Measurements from ENCODE around the gene DSG4.

DNA sequence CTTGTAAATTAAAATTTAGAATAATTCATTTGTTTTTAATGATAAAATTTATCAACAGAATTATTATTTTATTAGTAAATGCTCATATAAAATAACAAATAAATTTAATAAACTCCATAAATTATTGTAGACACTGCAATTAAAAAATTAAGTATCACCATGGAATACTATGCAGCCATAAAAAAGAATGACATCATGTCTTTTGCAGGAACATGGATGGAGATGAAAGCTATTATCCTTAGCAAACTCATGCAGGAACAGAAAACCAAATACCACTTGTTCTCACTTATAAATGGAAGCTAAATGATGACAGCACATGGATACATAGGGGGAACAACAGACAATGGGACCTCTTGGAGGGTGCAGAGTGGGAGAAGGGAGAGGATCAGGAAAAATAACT, 41.3 kb downstream of the DSG4 start:
- TF ChIP-seq, protein P1, sequence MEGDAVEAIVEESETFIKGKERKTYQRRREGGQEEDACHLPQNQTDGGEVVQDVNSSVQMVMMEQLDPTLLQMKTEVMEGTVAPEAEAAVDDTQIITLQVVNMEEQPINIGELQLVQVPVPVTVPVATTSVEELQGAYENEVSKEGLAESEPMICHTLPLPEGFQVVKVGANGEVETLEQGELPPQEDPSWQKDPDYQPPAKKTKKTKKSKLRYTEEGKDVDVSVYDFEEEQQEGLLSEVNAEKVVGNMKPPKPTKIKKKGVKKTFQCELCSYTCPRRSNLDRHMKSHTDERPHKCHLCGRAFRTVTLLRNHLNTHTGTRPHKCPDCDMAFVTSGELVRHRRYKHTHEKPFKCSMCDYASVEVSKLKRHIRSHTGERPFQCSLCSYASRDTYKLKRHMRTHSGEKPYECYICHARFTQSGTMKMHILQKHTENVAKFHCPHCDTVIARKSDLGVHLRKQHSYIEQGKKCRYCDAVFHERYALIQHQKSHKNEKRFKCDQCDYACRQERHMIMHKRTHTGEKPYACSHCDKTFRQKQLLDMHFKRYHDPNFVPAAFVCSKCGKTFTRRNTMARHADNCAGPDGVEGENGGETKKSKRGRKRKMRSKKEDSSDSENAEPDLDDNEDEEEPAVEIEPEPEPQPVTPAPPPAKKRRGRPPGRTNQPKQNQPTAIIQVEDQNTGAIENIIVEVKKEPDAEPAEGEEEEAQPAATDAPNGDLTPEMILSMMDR (IDR thresholded peaks at IDR 0.05), result no peak
- no peak for TF ChIP-seq POLR2A (IDR thresholded peaks at IDR 0.05)

Data from body of pancreas (tissue), 4 donors.